GM21576 (cell line): Measurements from ENCODE around the gene USP25.

Experiments used
- ATAC-seq: cut with Tn5 transposase; IDR thresholded peaks from one replicate; pipeline ENCODE4 v1.9.1; 2021; ENCODE audit warnings: mild to moderate bottlenecking, moderate library complexity; ENCODE audit not compliant: unreplicated experiment

The USP25 gene

GRCh38 chr21:15797577-15798363 lies 68.0 kb downstream of the USP25 start:
- ATAC-seq = peak; percentile 50

GRCh38 chr21:15801352-15801863 lies 71.6 kb downstream of the USP25 start:
- ATAC-seq = no peak

- no peak for ATAC-seq
Measured at GRCh38 chr21:15804247-15805005, 74.6 kb downstream of the USP25 start.

- no peak for ATAC-seq
Measured at GRCh38 chr21:15809065-15809464, 79.3 kb downstream of the USP25 start.

- ATAC-seq = no peak
Measured at GRCh38 chr21:15809818-15810217, 80.0 kb downstream of the USP25 start.

GRCh38 chr21:15815285-15815684 lies 85.5 kb downstream of the USP25 start:
- ATAC-seq = no peak

GRCh38 chr21:15820327-15820726 lies 90.5 kb downstream of the USP25 start:
- no peak for ATAC-seq

GRCh38 chr21:15820852-15821379 lies 91.1 kb downstream of the USP25 start:
- ATAC-seq = no peak

- no peak for ATAC-seq
Measured at GRCh38 chr21:15823486-15824150, 93.8 kb downstream of the USP25 start.

GRCh38 chr21:15825700-15826099 lies 95.9 kb downstream of the USP25 start:
- ATAC-seq = no peak

- ATAC-seq = peak; percentile 89
Measured at GRCh38 chr21:15826147-15826780, 96.5 kb downstream of the USP25 start.

GRCh38 chr21:15826908-15827601 lies 97.3 kb downstream of the USP25 start:
- ATAC-seq = no peak

GRCh38 chr21:15831497-15831896 lies 101.7 kb downstream of the USP25 start:
- ATAC-seq = no peak

GRCh38 chr21:15837645-15838044 lies 107.9 kb downstream of the USP25 start:
- ATAC-seq = no peak

- ATAC-seq = no peak
Measured at GRCh38 chr21:15839026-15839425, 109.2 kb downstream of the USP25 start.

GRCh38 chr21:15839601-15840000 lies 109.8 kb downstream of the USP25 start:
- no peak for ATAC-seq

GRCh38 chr21:15840406-15840805 lies 110.6 kb downstream of the USP25 start:
- no peak for ATAC-seq

GRCh38 chr21:15841856-15842564 lies 112.2 kb downstream of the USP25 start:
- ATAC-seq = no peak

GRCh38 chr21:15842565-15842880 lies 112.7 kb downstream of the USP25 start:
- ATAC-seq = no peak

- ATAC-seq = no peak
Measured at GRCh38 chr21:15843766-15844165, 114.0 kb downstream of the USP25 start.
